PC-9 (cell line): ENCODE measurements around the gene GRIP1. TPM values are rescaled to one million over a fixed set of nuclear protein-coding genes. Genes with fewer than 3 reads are reported as not detected.

Source experiments
- BruUV-seq: library from RNA; stranded (reverse); fragments of 400-500 nt; replicated peaks from 2 replicates; lab custom pipeline; 2021; lab: Mats Ljungman, UMichigan
- CTCF ChIA-PET: fragments of 300-600 bp; sonication (Branson Sonifier 250); formaldehyde crosslinking; loops from one replicate; lab custom pipeline; 2022; ENCODE audit warnings: antibody characterized with exemption; lab: Charles Lee
- POLR2A ChIA-PET: fragments of 300-600 bp; sonication (Branson Sonifier 250); formaldehyde crosslinking; loops from one replicate; lab custom pipeline; 2022; ENCODE audit warnings: antibody characterized with exemption; ENCODE audit not compliant: unreplicated experiment; lab: Charles Lee
- DNase-seq, 2 experiments: peaks; one replicate each; pipeline versions ENCODE4 v3.0.0 to v3.0.0-alpha.2; 2015 to 2022; ENCODE audit warnings: mixed read lengths in 1 of 2
- H2AFZ ChIP-seq: fragments of 200-600 bp; sonication (generic); 2 replicates; pipeline ENCODE4 v1.8.1; 2017; ENCODE audit warnings: antibody characterized with exemption
- H3F3A ChIP-seq: fragments of 200-600 bp; sonication (generic); 2 replicates; pipeline ENCODE4 v1.8.1; 2017; ENCODE audit warnings: antibody characterized with exemption, mild to moderate bottlenecking, low read depth; ENCODE audit not compliant: insufficient read depth
- H3K27ac ChIP-seq: fragments of 200-600 bp; sonication (generic); 2 replicates; pipeline ENCODE4 v1.6.1; 2016; ENCODE audit warnings: mixed run types
- H3K27me3 ChIP-seq: fragments of 200-600 bp; sonication (generic); 2 replicates; pipeline ENCODE4 v1.6.1; 2016; ENCODE audit warnings: low read depth, mixed run types; ENCODE audit not compliant: insufficient read depth
- H3K36me3 ChIP-seq: fragments of 200-600 bp; sonication (generic); 2 replicates; pipeline ENCODE4 v1.6.1; 2016; ENCODE audit warnings: low read depth, mixed run types
- H3K4me1 ChIP-seq: fragments of 200-600 bp; sonication (generic); replicated peaks from 2 replicates; pipeline ENCODE4 v1.6.1; 2016; ENCODE audit warnings: mixed run types; ENCODE audit not compliant: insufficient read depth
- H3K4me2 ChIP-seq: fragments of 200-600 bp; sonication (generic); 2 replicates; pipeline ENCODE4 v1.6.1; 2017; ENCODE audit warnings: mixed run types
- H3K4me3 ChIP-seq: fragments of 200-600 bp; sonication (generic); 2 replicates; pipeline ENCODE4 v1.6.1; 2016; ENCODE audit warnings: mixed run types
- H3K79me2 ChIP-seq: fragments of 200-600 bp; sonication (generic); 2 replicates; pipeline ENCODE4 v1.6.1; 2017; ENCODE audit warnings: low read depth, mixed run types
- H3K9me2 ChIP-seq: fragments of 200-600 bp; sonication (generic); 2 replicates; pipeline ENCODE4 v1.8.1; 2017; ENCODE audit warnings: mild to moderate bottlenecking; ENCODE audit not compliant: insufficient read depth
- H3K9me3 ChIP-seq: fragments of 200-600 bp; sonication (generic); 2 replicates; pipeline ENCODE4 v1.8.1; 2016; ENCODE audit warnings: low read depth; ENCODE audit not compliant: insufficient read depth
- H4K20me1 ChIP-seq: fragments of 200-600 bp; sonication (generic); 2 replicates; pipeline ENCODE4 v1.8.1; 2017; ENCODE audit not compliant: insufficient read depth
- CTCF ChIP-seq: fragments of 200-600 bp; sonication (generic); conservative IDR thresholded peaks from 2 replicates; pipeline ENCODE4 v1.6.1; 2017; ENCODE audit warnings: mixed run types, antibody characterized with exemption, mild to moderate bottlenecking, moderate library complexity
- EZH2 ChIP-seq: fragments of 200-600 bp; sonication (generic); IDR thresholded peaks from 2 replicates; pipeline ENCODE4 v1.8.0; 2017; ENCODE audit warnings: antibody characterized with exemption, low read depth
- intact Hi-C: fragments of 100-400 bp; cut with micrococcal nuclease; formaldehyde crosslinking; loops from one replicate; pipeline ENCODE4 v1.10.0; 2022; ENCODE audit not compliant: unreplicated experiment
- total RNA-seq: library from RNA; stranded (reverse); gene quantifications from 2 replicates; pipeline ENCODE4 v1.2.3, GENCODE V29; 2021

Gene GRIP1
- total RNA-seq, 1 experiment from 2014 or later: 16.0 TPM

GRCh38 chr12:66329941-66330340, 348.9 kb downstream of the GRIP1 start:
- H3K4me3 ChIP-seq: no peak overlapping the region
- no peaks in the 10 kb centered on the region for H3K79me2 ChIP-seq
- no peaks in the 10 kb centered on the region for H3K27me3 ChIP-seq
- ChIA-PET POLR2A (interaction anchor here (0.7 kb wide), 1 partner anchor 307 kb away, joined by 3 read pairs; no protein-coding TSS in a partner anchor), CTCF (no interaction called here)
- H4K20me1 ChIP-seq: no peaks in the 10 kb centered on the region
- TF ChIP-seq EZH2 (no peak), CTCF (no peak)
- H2AFZ ChIP-seq: no peak overlapping the region
- H3K36me3 ChIP-seq: no peaks in the 10 kb centered on the region
- BruUV-seq: no TSS peak
- no peak overlapping the region for H3K4me2 ChIP-seq
- H3F3A ChIP-seq: no peaks in the 10 kb centered on the region
- peaks cover 4% of the 10 kb centered on the region; the same call in 1 of the 2 replicates for H3K9me2 ChIP-seq
- no peak overlapping the region for H3K27ac ChIP-seq
- intact Hi-C loops: no loop called here
- no peaks in the 10 kb centered on the region for H3K9me3 ChIP-seq
- DNase-seq: no peak
- H3K4me1 ChIP-seq: no peaks in the 10 kb centered on the region

- Histone ChIP-seq H3K27ac (no peak overlapping the region), H3K79me2 (no peaks in the 10 kb centered on the region), H3K9me3 (no peaks in the 10 kb centered on the region), H3K9me2 (peaks cover 9% of the 10 kb centered on the region; the same call in 1 of the 2 replicates), H3F3A (no peaks in the 10 kb centered on the region), H4K20me1 (no peaks in the 10 kb centered on the region), H3K27me3 (no peaks in the 10 kb centered on the region), H3K4me1 (no peaks in the 10 kb centered on the region), H3K4me2 (no peak overlapping the region), H3K36me3 (no peaks in the 10 kb centered on the region), H3K4me3 (no peak overlapping the region), H2AFZ (no peak overlapping the region)
- TF ChIP-seq CTCF (no peak), EZH2 (no peak)
- ChIA-PET POLR2A (no interaction called here), CTCF (no interaction called here)
- intact Hi-C loops: no loop called here
- BruUV-seq: no TSS peak
- DNase-seq: no peak
These were observed 355.9 kb downstream of the GRIP1 start for GRCh38 chr12:66323017-66323416.

- TF ChIP-seq CTCF: no peak
- no peak for TF ChIP-seq EZH2
- Histone ChIP-seq H3K9me2 (peaks cover 6% of the 10 kb centered on the region; the same call in 1 of the 2 replicates), H3K9me3 (no peaks in the 10 kb centered on the region), H3K27me3 (no peaks in the 10 kb centered on the region), H2AFZ (no peak overlapping the region), H3K36me3 (no peaks in the 10 kb centered on the region), H3K4me1 (no peaks in the 10 kb centered on the region), H3K4me2 (no peak overlapping the region), H3K27ac (no peak overlapping the region), H4K20me1 (no peaks in the 10 kb centered on the region), H3F3A (no peaks in the 10 kb centered on the region), H3K79me2 (no peaks in the 10 kb centered on the region), H3K4me3 (no peak overlapping the region)
- no TSS peak for BruUV-seq
- no peak for DNase-seq
- POLR2A ChIA-PET: no interaction called here
- CTCF ChIA-PET: no interaction called here
- intact Hi-C loops: no loop called here
These were observed 357.4 kb downstream of the GRIP1 start for GRCh38 chr12:66321435-66321834.
